ENCODE measurements around the gene SH3BGRL3. TPM values are rescaled to one million over a fixed set of nuclear protein-coding genes. Genes with fewer than 3 reads are reported as not detected.
"Not testable (repeated sequence)": the region's sequence is repeated elsewhere in the genome, so short reads cannot be mapped to it uniquely, and the experiment has no call there.

SH3BGRL3 gene
- total RNA-seq (100 to 1,000 TPM; 210 to 347 TPM), polyA plus RNA-seq (ENCODE audit: insufficient read length in 6 of 6) (100 to 1,000 TPM in 4 of 6 donors, 10 to 100 TPM in 2; 90.4 to 120 (median 106) TPM)
- long read RNA-seq, donor 1, transcript SH3BGRL3-201 (3 exons, 1,661 nt): major isoform, 162 of 181 reads
- long read RNA-seq, donor 1, transcript SH3BGRL3-202 (2 exons, 768 nt): minor isoform, 7 of 181 reads
- long read RNA-seq, donor 1, partial matches to known transcripts: 12 of 181 reads
- long read RNA-seq, donor 1, other reads (novel, unspliced or antisense): 0 of 181 reads
- long read RNA-seq, donor 2, transcript SH3BGRL3-201 (3 exons, 1,661 nt): major isoform, 109 of 122 reads
- long read RNA-seq, donor 2, partial matches to known transcripts: 9 of 122 reads
- long read RNA-seq, donor 2, other reads (novel, unspliced or antisense): 0 of 122 reads
- long read RNA-seq, donor 3, transcript SH3BGRL3-201 (3 exons, 1,661 nt): major isoform, 90 of 111 reads
- long read RNA-seq, donor 3, partial matches to known transcripts: 17 of 111 reads
- long read RNA-seq, donor 3, other reads (novel, unspliced or antisense): 0 of 111 reads
- long read RNA-seq, donor 4, transcript SH3BGRL3-201 (3 exons, 1,661 nt): major isoform, 226 of 246 reads
- long read RNA-seq, donor 4, partial matches to known transcripts: 14 of 246 reads
- long read RNA-seq, donor 4, other reads (novel, unspliced or antisense): 4 of 246 reads
- long read RNA-seq, donor 5, transcript SH3BGRL3-201 (3 exons, 1,661 nt): major isoform, 95 of 118 reads
- long read RNA-seq, donor 5, transcript SH3BGRL3-202 (2 exons, 768 nt): minor isoform, 5 of 118 reads
- long read RNA-seq, donor 5, partial matches to known transcripts: 18 of 118 reads
- long read RNA-seq, donor 5, other reads (novel, unspliced or antisense): 0 of 118 reads
- long read RNA-seq, donor 6, transcript SH3BGRL3-201 (3 exons, 1,661 nt): major isoform, 93 of 103 reads
- long read RNA-seq, donor 6, partial matches to known transcripts: 6 of 103 reads
- long read RNA-seq, donor 6, other reads (novel, unspliced or antisense): 0 of 103 reads
- long read RNA-seq, donor 7, transcript SH3BGRL3-201 (3 exons, 1,661 nt): major isoform, 39 of 40 reads
- long read RNA-seq, donor 7, partial matches to known transcripts: 0 of 40 reads
- long read RNA-seq, donor 7, other reads (novel, unspliced or antisense): 0 of 40 reads
- long read RNA-seq, donor 8, transcript SH3BGRL3-202 (2 exons, 768 nt): minor isoform, 8 of 107 reads
- long read RNA-seq, donor 8, transcript SH3BGRL3-201 (3 exons, 1,661 nt): major isoform, 93 of 107 reads
- long read RNA-seq, donor 8, partial matches to known transcripts: 6 of 107 reads
- long read RNA-seq, donor 8, other reads (novel, unspliced or antisense): 0 of 107 reads
- long read RNA-seq, donor 9, partial matches to known transcripts: 0 of 3 reads
- long read RNA-seq, donor 9, other reads (novel, unspliced or antisense): 0 of 3 reads
- long read RNA-seq, donor 10, transcript SH3BGRL3-202 (2 exons, 768 nt): minor isoform, 6 of 795 reads
- long read RNA-seq, donor 10, transcript SH3BGRL3-201 (3 exons, 1,661 nt): major isoform, 772 of 795 reads
- long read RNA-seq, donor 10, partial matches to known transcripts: 7 of 795 reads
- long read RNA-seq, donor 10, other reads (novel, unspliced or antisense): 10 of 795 reads
- long read RNA-seq, donor 11, transcript SH3BGRL3-202 (2 exons, 768 nt): minor isoform, 10 of 247 reads
- long read RNA-seq, donor 11, transcript SH3BGRL3-201 (3 exons, 1,661 nt): major isoform, 220 of 247 reads
- long read RNA-seq, donor 11, partial matches to known transcripts: 17 of 247 reads
- long read RNA-seq, donor 11, other reads (novel, unspliced or antisense): 0 of 247 reads
- long read RNA-seq, donor 12, transcript SH3BGRL3-201 (3 exons, 1,661 nt): major isoform, 74 of 80 reads
- long read RNA-seq, donor 12, transcript SH3BGRL3-202 (2 exons, 768 nt): minor isoform, 6 of 80 reads
- long read RNA-seq, donor 12, partial matches to known transcripts: 0 of 80 reads
- long read RNA-seq, donor 12, other reads (novel, unspliced or antisense): 0 of 80 reads

DNA sequence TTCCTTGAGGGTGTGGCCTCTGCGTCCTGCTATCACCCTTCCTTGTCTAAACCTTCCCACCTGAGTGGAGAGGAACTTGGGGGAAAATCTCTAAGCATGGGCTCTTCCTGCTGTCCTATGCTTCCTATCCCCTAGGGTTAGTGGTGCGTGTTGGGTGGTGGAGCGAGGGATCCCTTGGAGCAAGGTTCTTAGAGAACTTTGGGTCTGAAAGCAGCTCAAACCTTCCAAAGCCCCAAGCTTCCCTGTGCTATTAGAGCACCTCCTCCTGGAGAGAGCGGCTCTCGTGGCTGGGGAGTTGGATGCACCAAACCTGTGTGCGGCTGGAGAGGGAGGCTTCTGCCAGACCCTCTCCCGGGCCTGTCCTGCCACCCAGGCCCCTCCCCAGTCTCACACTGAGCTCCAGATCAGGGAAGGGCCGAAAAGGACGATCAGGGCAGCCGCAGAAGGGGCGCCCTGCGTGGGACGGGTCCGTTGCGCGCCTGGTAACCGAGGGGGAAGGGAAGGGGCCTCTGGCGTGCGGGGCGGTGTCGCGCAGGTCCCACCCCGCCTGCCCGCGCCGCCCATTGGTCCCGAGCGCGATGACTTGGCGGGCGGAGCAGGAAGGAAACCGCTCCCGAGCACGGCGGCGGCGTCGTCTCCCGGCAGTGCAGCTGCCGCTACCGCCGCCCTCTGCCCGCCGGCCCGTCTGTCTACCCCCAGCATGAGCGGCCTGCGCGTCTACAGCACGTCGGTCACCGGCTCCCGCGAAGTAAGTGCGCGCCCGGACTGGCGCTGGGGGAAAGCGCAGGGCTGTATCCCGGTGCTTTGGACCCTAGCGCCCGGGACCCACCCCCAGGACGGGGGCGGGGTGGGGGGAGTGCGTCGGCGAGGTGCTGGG, at the start of gene SH3BGRL3:
Gene SH3BGRL3 (plus strand): TSS at position 631 of the 877 bp plus-strand sequence. CDS start 70 bp downstream, at position 701.
- Histone ChIP-seq H3K4me3 (peak within 1 kb of the TSS; percentile 70 to 98), H3K36me3 (peaks cover 0 to 36% of the 10 kb centered on the region in 2 donors), H3K4me1 (peaks cover 56 to 91% of the 10 kb centered on the region in 2 donors), H3K27me3 (no peaks in the 10 kb centered on the region), H3K9me3 (no peaks in the 10 kb centered on the region), H3K27ac (peak within 1 kb of the TSS; percentile 94 to 98)
- intact Hi-C loops (cut with DNase I): loop anchor here in 1 of 2 donors (5.0 kb wide), 1 partner anchor 43 kb away; no protein-coding TSS in a partner anchor
- peak in 1 of 2 donors; percentile 21 for TF ChIP-seq CTCF (IDR thresholded peaks at IDR 0.05)
- peak; percentile 82 to 97 (median 90) for DNase-seq
- peak; percentile 85 for ATAC-seq

GRCh38 chr1:26230682-26231081, 49.2 kb upstream of the SH3BGRL3 start:
- not testable (repeated sequence) for ATAC-seq

DNA sequence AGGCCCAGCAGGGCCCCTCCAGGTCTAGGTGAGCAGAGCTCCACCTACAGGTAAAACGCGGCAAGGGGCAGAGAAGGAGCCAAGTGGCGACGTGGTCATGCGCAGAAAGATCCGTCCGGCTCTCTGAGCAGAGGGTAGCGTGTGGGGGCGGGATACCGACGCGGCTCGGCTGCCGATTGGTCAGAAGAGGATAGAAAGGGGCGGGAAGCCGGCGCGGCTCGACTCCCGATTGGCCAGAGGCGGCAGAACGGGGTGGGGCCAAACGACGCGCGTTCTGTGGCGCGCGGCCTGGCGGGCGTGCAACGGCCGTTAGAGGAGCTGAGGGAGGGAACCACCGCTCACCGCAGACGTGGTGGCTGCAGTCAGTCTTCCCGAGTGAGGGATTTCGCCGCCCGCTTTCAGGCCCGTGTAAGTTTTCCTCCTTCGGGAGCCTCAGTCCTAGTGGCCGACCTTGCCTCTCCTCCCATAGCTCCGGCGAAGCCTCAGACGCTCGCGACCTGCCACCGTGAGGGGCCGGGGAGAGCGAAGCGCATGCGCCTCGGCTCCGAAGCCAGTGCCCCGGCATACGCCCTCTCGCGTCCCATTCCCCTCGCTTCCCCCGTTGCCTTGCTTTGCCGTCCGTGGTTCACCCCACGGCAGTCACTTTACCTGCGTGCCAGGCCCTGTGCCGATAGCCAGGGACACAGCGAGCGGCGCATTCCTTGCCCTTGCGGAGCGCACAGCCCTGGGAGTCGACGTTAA, 45.8 kb upstream of the SH3BGRL3 start, which contains the start of gene CEP85:
Gene CEP85 (plus strand): TSS at position 298 of the 741 bp plus-strand sequence. CDS start 5,584 bp downstream, outside the sequence.
- intact Hi-C loops (cut with DNase I): no loop called here
- no peaks in the 10 kb centered on the region for H3K9me3 ChIP-seq
- ATAC-seq: peak; percentile 98

More at GRCh38 chr1:26230682-26231081, 49.2 kb upstream of the SH3BGRL3 start:
- Histone ChIP-seq H3K27me3 (peaks cover 0 to 17% of the 10 kb centered on the region in 2 donors), H3K4me1 (peaks cover 5 to 17% of the 10 kb centered on the region in 2 donors)
- H3K27ac ChIP-seq; H3K36me3 ChIP-seq; H3K9me3 ChIP-seq; DNase-seq; H3K4me3 ChIP-seq; intact Hi-C loops (cut with DNase I): not testable (repeated sequence)

More for the DNA sequence above, 45.8 kb upstream of the SH3BGRL3 start, which contains the start of gene CEP85:
- no peaks in the 10 kb centered on the region for H3K36me3 ChIP-seq
- peaks cover 5 to 28% of the 10 kb centered on the region in 2 donors for H3K4me1 ChIP-seq
- peak; percentile 95 to 99 (median 98) for DNase-seq
- peak within 1 kb of the TSS; percentile 89 to 92 for H3K27ac ChIP-seq
- TF ChIP-seq CTCF (IDR thresholded peaks at IDR 0.05): peak; percentile 68 to 81
- H3K27me3 ChIP-seq: no peaks in the 10 kb centered on the region
- H3K4me3 ChIP-seq: peak within 1 kb of the TSS; percentile 72 to 79

Measured in left lung (tissue), 14 donors.